ENCODE results near the gene WFIKKN1. TPM values are rescaled to one million over a fixed set of nuclear protein-coding genes. Genes with fewer than 3 reads are reported as not detected.
A peak's percentile ranks its signal among the peaks of the same experiment; 100 is the strongest.

Gene WFIKKN1
- total and polyA plus RNA-seq, 2 of the 13 experiments (the other 11 are each of a cell fraction or from before 2014, with no cell fraction given), result 1.7 to 4.9 TPM

GRCh38 chr16:588639-588888, 42.2 kb upstream of the WFIKKN1 start (continued):
- TF ChIP-seq PRDM4 (CRISPR knock-in tag; IDR thresholded peaks at IDR 0.05; ENCODE audit: borderline replicate concordance) (no peak), SIN3A (IDR thresholded peaks at IDR 0.05; ENCODE audit: borderline replicate concordance, low read depth, low read length) (peak; percentile 20; the same call in 1 of the 2 replicates), ZBTB46 (CRISPR knock-in tag; IDR thresholded peaks at IDR 0.05; ENCODE audit: borderline replicate concordance) (no peak), SMYD3 (CRISPR knock-in tag; IDR thresholded peaks at IDR 0.05) (no peak), ELK4 (CRISPR knock-in tag; IDR thresholded peaks at IDR 0.05; ENCODE audit: borderline replicate concordance) (no peak), ARID2 (CRISPR knock-in tag; IDR thresholded peaks at IDR 0.05; ENCODE audit: borderline replicate concordance) (0 out of 2 replicates have a peak, but pooled peaks have one; percentile 45), POLR2A (IDR thresholded peaks at IDR 0.05; ENCODE audit: insufficient read depth in 1 of 2, low read depth in 2 of 2, low read length in 2 of 2) (peak in 1 of 2 experiments; percentile 62; a peak in 1 of 4 replicates), IKZF4 (CRISPR knock-in tag; IDR thresholded peaks at IDR 0.05; ENCODE audit: borderline replicate concordance, low read depth, not compliant biosample characterization) (peak; percentile 2), HNRNPLL (IDR thresholded peaks at IDR 0.05; ENCODE audit: low read depth, low read length, poor library complexity, severe bottlenecking) (peak; percentile 85), UBTF (CRISPR knock-in tag; IDR thresholded peaks at IDR 0.05) (peak; percentile 71; the same call in 1 of the 2 replicates), ATF7-NPFF (CRISPR knock-in tag; IDR thresholded peaks at IDR 0.05; ENCODE audit: low read depth) (0 out of 2 replicates have a peak, but pooled peaks have one; percentile 15), ZNF546 (CRISPR knock-in tag; conservative IDR thresholded peaks at IDR 0.05) (peak; percentile 44; the same call in 1 of the 2 replicates), FOXK2 (IDR thresholded peaks at IDR 0.05) (no peak), TCF12 (IDR thresholded peaks at IDR 0.05) (no peak), TCF12 (CRISPR knock-in tag; IDR thresholded peaks at IDR 0.05) (peak; percentile 44; the same call in 1 of the 2 replicates)
